Mononuclear cell (primary cell): ENCODE data around the gene ERCC6. TPM values are rescaled to one million over a fixed set of nuclear protein-coding genes. Genes with fewer than 3 reads are reported as not detected.

Experiments
- H3K27me3 ChIP-seq: 2 replicates; pipeline ENCODE4 v1.6.0; 2011; ENCODE audit warnings: low read length, control low read depth; ENCODE audit not compliant: insufficient read depth
- H3K4me1 ChIP-seq: 2 replicates; pipeline ENCODE4 v1.5.1; 2011; ENCODE audit warnings: mild to moderate bottlenecking, low read length, control low read depth; ENCODE audit not compliant: insufficient read depth
- H3K4me3 ChIP-seq: 2 replicates; pipeline ENCODE4 v1.5.1; 2011; ENCODE audit warnings: mild to moderate bottlenecking, low read length, moderate library complexity
- H3K9me3 ChIP-seq: 2 replicates; pipeline ENCODE4 v1.5.1; 2011; ENCODE audit warnings: low read depth, mild to moderate bottlenecking, control low read depth, low read length
- total RNA-seq: library from RNA; depleted of rRNA; stranded (reverse); fragments of >200 nt; gene quantifications from one replicate; pipeline ENCODE4 v1.2.3, GENCODE V29; 2012

ERCC6 gene
- total RNA-seq, 1 donor, result 32.7 TPM

DNA sequence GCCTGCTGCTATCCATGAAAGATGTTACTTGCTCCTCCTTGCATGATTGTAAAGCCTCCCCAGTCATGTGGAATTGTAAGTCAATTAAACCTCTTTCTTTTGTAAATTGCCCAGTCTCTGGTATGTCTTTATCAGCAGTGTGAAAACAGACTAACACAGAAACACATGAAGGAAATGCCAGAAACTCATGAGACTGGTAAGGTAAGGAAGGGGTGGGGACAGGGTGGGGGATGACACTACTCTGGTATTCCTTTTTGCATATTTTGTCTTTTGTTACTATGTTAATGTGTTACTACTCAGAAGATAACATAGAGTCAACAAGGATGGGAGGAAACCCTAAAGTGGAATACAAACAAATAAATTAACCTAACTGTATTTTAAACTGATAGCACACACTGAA, 73.2 kb downstream of the ERCC6 start:
- no peaks in the 10 kb centered on the region for H3K4me1 ChIP-seq
- no peaks in the 10 kb centered on the region for H3K27me3 ChIP-seq
- H3K4me3 ChIP-seq, result no peak overlapping the region
- H3K9me3 ChIP-seq, result no peaks in the 10 kb centered on the region

Other genes starting within 250 kb of the ERCC6 start
- gene C10orf71, start 240.0 kb downstream of the ERCC6 start, total RNA-seq, result not detected
- gene DRGX, start 143.0 kb downstream of the ERCC6 start, total RNA-seq, result not detected
- 0.10 TPM for gene SLC18A3, start 71.2 kb upstream of the ERCC6 start, total RNA-seq
- gene CHAT, start 74.9 kb upstream of the ERCC6 start, total RNA-seq, result not detected
- gene C10orf53, start 140.5 kb upstream of the ERCC6 start, total RNA-seq, result not detected
- gene OGDHL, start 223.2 kb upstream of the ERCC6 start, total RNA-seq, result not detected